OCI-LY3 (cell line): ENCODE results near the gene NR2C2.

ENCODE experiments used
- EZH2phosphoT487 ChIP-seq: fragments of 200-600 bp; shearing (Covaris generic); IDR thresholded peaks from 2 replicates; pipeline ENCODE4 v1.6.1; 2018; ENCODE audit warnings: antibody characterized with exemption, mixed run types, low read depth
- TF ChIP-seq, protein P1 (sequence below): fragments of 200-600, 300-600 bp; sonication (generic); IDR thresholded peaks from 2 replicates; pipeline ENCODE4 v1.5.1; 2014; ENCODE audit warnings: antibody characterized with exemption, low read length, low read depth

DNA sequence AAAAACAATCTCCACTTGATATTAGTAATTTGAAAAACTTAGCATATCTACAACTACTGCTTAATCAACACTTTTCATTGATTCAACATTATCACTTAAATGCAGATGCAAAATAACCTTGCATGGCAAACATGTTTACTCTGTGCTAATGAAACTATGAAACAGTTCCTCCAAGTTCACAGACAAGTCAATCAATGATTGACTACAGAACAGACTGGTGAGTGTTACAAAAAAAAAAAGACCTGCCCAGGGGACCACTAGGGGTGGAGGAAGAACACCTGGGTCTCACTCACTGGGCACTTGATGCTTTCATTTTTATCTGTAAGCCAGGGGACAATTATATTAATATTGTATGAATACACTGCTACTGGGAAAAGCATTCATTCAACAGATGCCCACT is 4.3 kb upstream of the NR2C2 start:
- TF ChIP-seq, protein P1, sequence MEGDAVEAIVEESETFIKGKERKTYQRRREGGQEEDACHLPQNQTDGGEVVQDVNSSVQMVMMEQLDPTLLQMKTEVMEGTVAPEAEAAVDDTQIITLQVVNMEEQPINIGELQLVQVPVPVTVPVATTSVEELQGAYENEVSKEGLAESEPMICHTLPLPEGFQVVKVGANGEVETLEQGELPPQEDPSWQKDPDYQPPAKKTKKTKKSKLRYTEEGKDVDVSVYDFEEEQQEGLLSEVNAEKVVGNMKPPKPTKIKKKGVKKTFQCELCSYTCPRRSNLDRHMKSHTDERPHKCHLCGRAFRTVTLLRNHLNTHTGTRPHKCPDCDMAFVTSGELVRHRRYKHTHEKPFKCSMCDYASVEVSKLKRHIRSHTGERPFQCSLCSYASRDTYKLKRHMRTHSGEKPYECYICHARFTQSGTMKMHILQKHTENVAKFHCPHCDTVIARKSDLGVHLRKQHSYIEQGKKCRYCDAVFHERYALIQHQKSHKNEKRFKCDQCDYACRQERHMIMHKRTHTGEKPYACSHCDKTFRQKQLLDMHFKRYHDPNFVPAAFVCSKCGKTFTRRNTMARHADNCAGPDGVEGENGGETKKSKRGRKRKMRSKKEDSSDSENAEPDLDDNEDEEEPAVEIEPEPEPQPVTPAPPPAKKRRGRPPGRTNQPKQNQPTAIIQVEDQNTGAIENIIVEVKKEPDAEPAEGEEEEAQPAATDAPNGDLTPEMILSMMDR, result no peak
- no peak for TF ChIP-seq EZH2phosphoT487
